D721Med (cell line): ENCODE data around the gene SMG6.
"Not testable (repeated sequence)": the region's sequence is repeated elsewhere in the genome, so short reads cannot be mapped to it uniquely, and the experiment has no call there.

Experiments used
- DNase-seq: peaks from one replicate; pipeline ENCODE4 v3.0.0; 2011; ENCODE audit warnings: low spot score; ENCODE audit not compliant: insufficient read length
- FAIRE-seq: peaks from 2 replicates; lab custom pipeline; 2011; peaks lifted over from hg19 to GRCh38; lab: Jason Lieb, UNC
- CTCF ChIP-seq: IDR thresholded peaks from 2 replicates; pipeline ENCODE4 v1.5.1; 2012; ENCODE audit warnings: mild to moderate bottlenecking, control low read depth; ENCODE audit not compliant: insufficient read depth; ENCODE audit errors: missing control alignments

The SMG6 gene

DNA sequence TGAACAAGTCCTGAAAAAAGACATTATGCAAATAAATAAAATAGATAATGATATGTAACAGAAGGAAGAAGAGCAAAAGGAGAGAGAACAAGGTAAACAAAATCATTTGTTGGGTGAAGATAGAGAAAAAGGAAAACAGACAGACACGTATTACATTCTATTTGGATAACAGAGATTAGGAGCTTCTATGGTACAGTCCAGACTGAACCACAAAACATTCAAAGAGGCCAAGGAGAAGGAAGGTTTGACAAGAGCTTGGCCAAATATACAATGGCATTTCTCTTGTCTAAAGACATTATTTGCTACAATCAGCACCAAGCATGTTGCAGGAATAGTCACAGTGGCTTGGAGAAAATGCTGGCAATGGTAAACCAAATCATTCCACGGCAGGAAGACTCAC, 29.2 kb downstream of the SMG6 start:
- no peak for TF ChIP-seq CTCF
- FAIRE-seq (no peak), DNase-seq (no peak)

- no peak for TF ChIP-seq CTCF
- DNase-seq (no peak), FAIRE-seq (no peak)
Measured at GRCh38 chr17:2271985-2272702, 31.4 kb downstream of the SMG6 start.

DNA sequence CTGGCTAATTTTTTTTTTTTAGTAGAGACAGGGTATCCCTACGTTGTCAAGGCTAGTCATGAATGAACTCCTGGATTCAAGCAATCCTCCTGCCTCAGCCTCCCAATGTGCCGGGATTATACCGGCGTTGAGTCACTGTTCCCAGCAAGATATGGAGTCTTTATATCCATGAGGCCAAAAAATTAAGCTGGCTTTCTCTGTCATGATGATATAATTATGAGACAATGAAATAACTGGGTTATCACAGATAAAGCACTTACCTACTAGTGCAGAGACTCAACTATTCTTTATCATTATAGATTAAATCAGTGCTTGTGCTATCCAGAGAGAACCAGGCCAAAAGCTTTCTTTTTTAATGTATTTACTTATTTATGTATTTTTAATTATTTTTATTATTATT, 36.2 kb downstream of the SMG6 start:
- TF ChIP-seq CTCF = no peak
- no peak for FAIRE-seq
- no peak for DNase-seq

GRCh38 chr17:2266865-2267228, 36.7 kb downstream of the SMG6 start:
- DNase-seq (no peak), FAIRE-seq (no peak)
- no peak for TF ChIP-seq CTCF

- TF ChIP-seq CTCF = no peak
Measured at GRCh38 chr17:2266045-2266864, 37.3 kb downstream of the SMG6 start.

DNA sequence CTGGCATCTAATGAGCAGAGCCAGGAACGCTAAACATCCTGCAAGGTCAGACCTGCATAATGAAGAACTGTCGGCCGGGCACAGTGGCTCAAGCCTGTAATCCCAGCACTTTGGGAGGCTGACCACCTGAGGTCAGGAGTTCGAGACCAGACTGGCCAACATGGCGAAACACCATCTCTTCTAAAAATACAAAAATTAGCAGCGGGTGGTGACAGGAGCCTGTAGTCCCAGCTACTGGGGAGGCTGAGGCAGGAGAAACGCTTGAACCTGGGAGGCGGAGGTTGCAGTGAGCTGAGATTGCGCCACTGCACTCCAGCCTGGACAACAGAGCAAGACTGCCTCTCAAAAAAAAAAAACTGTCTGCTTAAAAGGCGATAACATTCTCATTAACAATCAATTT, 38.4 kb downstream of the SMG6 start:
- not testable (repeated sequence) for DNase-seq, FAIRE-seq

More at GRCh38 chr17:2266045-2266864, 37.3 kb downstream of the SMG6 start:
- FAIRE-seq = no peak
- DNase-seq = no peak

DNA sequence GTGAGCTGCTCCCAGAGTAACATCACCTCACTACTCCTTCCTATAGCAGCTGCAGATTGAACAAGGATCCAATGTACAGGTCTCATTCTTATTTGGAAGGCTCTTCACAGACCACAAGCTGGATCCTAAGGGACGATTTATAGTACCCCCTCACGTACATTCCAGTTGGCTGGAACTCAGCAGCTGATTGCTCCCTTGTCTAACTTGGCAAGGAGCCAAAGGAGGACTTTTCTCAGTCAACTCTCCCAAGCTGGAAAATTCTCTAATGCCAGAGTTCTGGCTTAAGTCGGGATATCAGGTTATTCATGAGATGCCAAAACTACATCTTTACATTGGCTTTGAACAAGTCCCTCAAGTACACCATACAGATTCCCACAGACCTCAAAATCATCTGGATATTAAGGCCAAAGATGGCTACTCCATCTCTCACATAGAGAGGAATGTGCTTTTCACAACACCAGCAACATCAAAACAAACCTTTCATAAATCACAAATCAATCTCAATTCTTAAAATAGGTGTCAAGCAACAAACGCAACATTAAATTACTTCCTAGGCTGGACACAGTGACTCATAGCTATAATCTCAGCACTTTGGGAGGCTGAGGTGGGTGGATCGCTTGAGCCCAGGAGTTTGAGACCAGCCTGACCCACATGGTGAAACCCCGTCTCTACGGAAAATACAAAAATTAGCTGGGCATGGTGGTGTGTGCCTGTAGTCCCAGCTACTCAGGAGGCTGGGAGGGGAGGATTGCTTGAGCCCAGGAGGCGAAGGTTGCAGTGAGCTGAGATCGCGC, 39.3 kb downstream of the SMG6 start:
- no peak for DNase-seq
- no peak for TF ChIP-seq CTCF
- FAIRE-seq = no peak
